Body of pancreas (tissue), 4 donors: ENCODE measurements around the gene ZNF391. TPM values are rescaled to one million over a fixed set of nuclear protein-coding genes. Genes with fewer than 3 reads are reported as not detected.

Source experiments
- ATAC-seq: fragments of 150-250 bp; one replicate; pipeline ENCODE4 v1.9.1; 2016
- DNase-seq, 4 donors: peaks; one replicate each; pipeline ENCODE4 v3.0.0-alpha.2; 2019
- H3K27ac ChIP-seq, 4 donors: fragments of 200-600 bp; sonication (generic); 1 replicate in 3 of 4; 2 replicates in 1 of 4; pipeline versions ENCODE4 v1.5.1 to v1.6.1; 2016 to 2019; ENCODE audit warnings: mild to moderate bottlenecking in 1 of 4, mixed read lengths in 1 of 4, moderate library complexity in 1 of 4
- H3K27me3 ChIP-seq, 2 donors: fragments of 200-600 bp; sonication (generic); one replicate each; pipeline ENCODE4 v1.6.0; 2016; ENCODE audit warnings: mild to moderate bottlenecking in 1 of 2
- H3K36me3 ChIP-seq, 2 donors: fragments of 200-600 bp; sonication (generic); replicated peaks in 1 of 2; 2 replicates each; pipeline ENCODE4 v1.5.1; 2016; ENCODE audit warnings: low read depth in 2 of 2; ENCODE audit not compliant: insufficient read depth in 1 of 2
- H3K4me1 ChIP-seq: fragments of 200-600 bp; sonication (generic); one replicate; pipeline ENCODE4 v1.6.0; 2016
- H3K4me3 ChIP-seq, 2 donors: fragments of 200-600 bp; sonication (generic); 1 replicate in 1 of 2; 2 replicates in 1 of 2; pipeline ENCODE4 v1.5.1; 2016 to 2019
- H3K9me3 ChIP-seq, 3 donors: fragments of 200-600 bp; sonication (generic); 1 replicate in 2 of 3; 2 replicates in 1 of 3; pipeline ENCODE4 v1.5.1; 2016
- POLR2A ChIP-seq, 3 donors: fragments of 450-650 bp; IDR thresholded peaks; one replicate each; pipeline ENCODE4 v1.6.1; 2016; ENCODE audit warnings: antibody characterized with exemption in 3 of 3, mild to moderate bottlenecking in 2 of 3
- WGBS, 2 donors: methylation state at CpG; one replicate each; pipeline ENCODE4 v1.1.5; 2017; 5-methylcytosine and 5-hydroxymethylcytosine counted together
- intact Hi-C: fragments of 100-400 bp; cut with DNase I; formaldehyde crosslinking; loops from one replicate; pipeline ENCODE4 v1.15.1; 2023
- total RNA-seq, 2 donors: library from RNA; depleted of rRNA; stranded (reverse); fragments of >200 nt; gene quantifications; one replicate each; pipeline ENCODE4 v1.1.0, GENCODE V29; 2016
- TF ChIP-seq, protein P1 (sequence below), 7 experiments: fragments of 450-650 bp in 4 of 7; fragments of 200-600 bp in 3 of 7; sonication (generic) in 3 of 7; IDR thresholded peaks; one replicate each; pipeline ENCODE4 v1.5.1; 2016 to 2019; ENCODE audit warnings: antibody characterized with exemption in 7 of 7

The ZNF391 gene
- total RNA-seq, 2 donors from 2014 or later, result 0.33 to 3.1 TPM

DNA sequence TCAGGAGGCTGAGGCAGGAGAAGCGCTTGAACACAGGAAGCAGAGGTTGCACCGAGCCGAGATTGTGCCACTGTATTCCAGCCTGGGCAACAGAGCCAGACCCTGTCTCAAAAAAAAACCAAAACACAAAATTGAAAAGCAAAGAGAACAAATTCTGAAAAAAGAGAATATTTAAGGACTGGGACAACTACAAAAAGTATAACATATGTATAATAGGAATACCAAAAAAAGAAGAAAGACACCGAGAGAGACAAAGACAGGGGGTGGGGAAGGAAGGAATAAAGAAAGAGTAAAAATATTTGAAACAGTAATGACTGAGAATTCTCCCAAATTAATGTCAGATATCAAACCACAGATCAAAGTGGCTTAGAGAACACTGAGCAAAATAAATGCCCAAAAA, 5.5 kb upstream of the ZNF391 start:
- H3K36me3 ChIP-seq, result no peaks in the 10 kb centered on the region
- no peaks in the 10 kb centered on the region for H3K9me3 ChIP-seq
- DNase-seq (no peak), ATAC-seq (no peak)
- no peaks in the 10 kb centered on the region for H3K27me3 ChIP-seq
- 70 to 86% methylated on average over 4 of the region's 4 CpGs for WGBS, 2 donors
- no peak for TF ChIP-seq POLR2A (IDR thresholded peaks at IDR 0.05)
- TF ChIP-seq, protein P1, sequence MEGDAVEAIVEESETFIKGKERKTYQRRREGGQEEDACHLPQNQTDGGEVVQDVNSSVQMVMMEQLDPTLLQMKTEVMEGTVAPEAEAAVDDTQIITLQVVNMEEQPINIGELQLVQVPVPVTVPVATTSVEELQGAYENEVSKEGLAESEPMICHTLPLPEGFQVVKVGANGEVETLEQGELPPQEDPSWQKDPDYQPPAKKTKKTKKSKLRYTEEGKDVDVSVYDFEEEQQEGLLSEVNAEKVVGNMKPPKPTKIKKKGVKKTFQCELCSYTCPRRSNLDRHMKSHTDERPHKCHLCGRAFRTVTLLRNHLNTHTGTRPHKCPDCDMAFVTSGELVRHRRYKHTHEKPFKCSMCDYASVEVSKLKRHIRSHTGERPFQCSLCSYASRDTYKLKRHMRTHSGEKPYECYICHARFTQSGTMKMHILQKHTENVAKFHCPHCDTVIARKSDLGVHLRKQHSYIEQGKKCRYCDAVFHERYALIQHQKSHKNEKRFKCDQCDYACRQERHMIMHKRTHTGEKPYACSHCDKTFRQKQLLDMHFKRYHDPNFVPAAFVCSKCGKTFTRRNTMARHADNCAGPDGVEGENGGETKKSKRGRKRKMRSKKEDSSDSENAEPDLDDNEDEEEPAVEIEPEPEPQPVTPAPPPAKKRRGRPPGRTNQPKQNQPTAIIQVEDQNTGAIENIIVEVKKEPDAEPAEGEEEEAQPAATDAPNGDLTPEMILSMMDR (IDR thresholded peaks at IDR 0.05), result no peak
- H3K27ac ChIP-seq, result no peak overlapping the region
- no peak overlapping the region for H3K4me3 ChIP-seq
- intact Hi-C loops, result no loop called here
- peaks cover 2% of the 10 kb centered on the region for H3K4me1 ChIP-seq

DNA sequence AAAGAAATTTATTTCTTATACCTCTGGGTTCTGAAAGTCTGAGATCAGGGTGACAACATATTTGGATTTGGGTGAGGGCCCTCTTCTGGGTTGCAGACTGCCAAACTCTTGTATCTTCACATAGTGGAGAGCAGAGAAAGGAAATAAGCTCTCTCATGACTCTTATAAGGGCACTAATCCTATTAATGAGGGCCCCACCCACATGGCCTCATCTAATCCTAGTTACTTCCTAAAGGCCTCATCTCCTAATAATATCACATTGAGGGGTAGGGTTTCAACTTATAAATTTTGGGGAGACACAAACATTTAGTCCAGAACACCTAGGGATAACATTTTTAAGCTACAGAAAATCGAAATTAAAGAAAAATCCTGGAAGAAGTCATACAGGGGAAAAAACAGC, 5.1 kb upstream of the ZNF391 start:
- H3K36me3 ChIP-seq, result no peaks in the 10 kb centered on the region
- ATAC-seq (no peak), DNase-seq (no peak)
- no peaks in the 10 kb centered on the region for H3K27me3 ChIP-seq
- TF ChIP-seq, protein P1 (IDR thresholded peaks at IDR 0.05), result no peak
- TF ChIP-seq POLR2A (IDR thresholded peaks at IDR 0.05), result no peak
- no peak overlapping the region for H3K27ac ChIP-seq
- H3K9me3 ChIP-seq, result no peaks in the 10 kb centered on the region
- no peak overlapping the region for H3K4me3 ChIP-seq
- H3K4me1 ChIP-seq, result peaks cover 4% of the 10 kb centered on the region
- intact Hi-C loops, result no loop called here
- WGBS, 2 donors, result 45 to 51% methylated on average over 1 of the region's 1 CpG

DNA sequence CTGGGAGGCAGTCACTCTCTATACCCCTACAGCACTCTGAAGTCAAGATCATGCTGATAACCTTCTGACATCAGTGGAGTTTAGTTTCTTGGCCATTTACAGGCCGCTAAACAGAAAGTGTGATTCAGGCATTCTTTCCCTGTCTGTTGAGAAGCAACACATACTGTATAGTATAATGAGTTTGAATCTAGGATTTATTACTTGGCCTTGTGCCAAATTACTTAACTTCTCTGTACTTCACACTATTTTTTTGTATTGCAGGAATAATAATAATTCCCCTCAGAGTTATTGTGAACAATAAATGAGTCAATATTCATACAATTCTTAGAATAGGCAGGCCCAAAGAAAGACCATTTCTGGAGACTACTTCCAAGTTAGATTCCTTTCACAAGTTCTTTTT, 4.1 kb downstream of the ZNF391 start:
- 100% methylated on average over 1 of the region's 1 CpG for WGBS, 2 donors
- no peaks in the 10 kb centered on the region for H3K36me3 ChIP-seq
- no peaks in the 10 kb centered on the region for H3K9me3 ChIP-seq
- TF ChIP-seq, protein P1 (IDR thresholded peaks at IDR 0.05), result no peak
- TF ChIP-seq POLR2A (IDR thresholded peaks at IDR 0.05), result no peak
- H3K27me3 ChIP-seq, result no peaks in the 10 kb centered on the region
- intact Hi-C loops, result no loop called here
- ATAC-seq (no peak), DNase-seq (no peak)
- no peak overlapping the region for H3K4me3 ChIP-seq
- peaks cover 9% of the 10 kb centered on the region for H3K4me1 ChIP-seq
- no peak overlapping the region for H3K27ac ChIP-seq

DNA sequence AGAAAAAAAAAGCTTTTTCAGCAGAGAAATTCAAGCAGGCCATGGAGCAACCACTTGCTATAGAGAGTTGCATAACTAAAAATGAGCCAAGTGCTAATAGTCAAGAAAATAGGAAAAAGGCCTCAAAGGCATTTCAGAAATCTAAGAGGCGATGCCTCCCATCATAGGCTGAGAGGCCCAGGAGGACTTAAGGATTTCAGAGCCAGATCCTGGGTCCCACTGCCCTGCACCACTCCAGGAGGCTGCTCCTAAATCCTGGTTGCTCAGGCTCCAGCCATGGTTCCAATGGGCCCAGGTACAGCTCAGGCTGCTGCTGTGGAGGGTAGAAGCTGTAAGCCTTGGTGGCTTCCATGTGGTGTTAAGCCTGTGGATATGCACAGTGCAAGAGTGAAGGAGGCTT, 5.5 kb downstream of the ZNF391 start:
- ATAC-seq, result no peak
- no peak for DNase-seq
- H3K4me3 ChIP-seq, result no peak overlapping the region
- no peak for TF ChIP-seq POLR2A (IDR thresholded peaks at IDR 0.05)
- TF ChIP-seq, protein P1 (IDR thresholded peaks at IDR 0.05), result no peak
- intact Hi-C loops, result no loop called here
- peaks cover 5% of the 10 kb centered on the region for H3K4me1 ChIP-seq
- H3K27ac ChIP-seq, result no peak overlapping the region
- no peaks in the 10 kb centered on the region for H3K9me3 ChIP-seq
- 86 to 100% methylated on average over 1 of the region's 1 CpG for WGBS, 2 donors
- H3K27me3 ChIP-seq, result no peaks in the 10 kb centered on the region
- no peaks in the 10 kb centered on the region for H3K36me3 ChIP-seq

DNA sequence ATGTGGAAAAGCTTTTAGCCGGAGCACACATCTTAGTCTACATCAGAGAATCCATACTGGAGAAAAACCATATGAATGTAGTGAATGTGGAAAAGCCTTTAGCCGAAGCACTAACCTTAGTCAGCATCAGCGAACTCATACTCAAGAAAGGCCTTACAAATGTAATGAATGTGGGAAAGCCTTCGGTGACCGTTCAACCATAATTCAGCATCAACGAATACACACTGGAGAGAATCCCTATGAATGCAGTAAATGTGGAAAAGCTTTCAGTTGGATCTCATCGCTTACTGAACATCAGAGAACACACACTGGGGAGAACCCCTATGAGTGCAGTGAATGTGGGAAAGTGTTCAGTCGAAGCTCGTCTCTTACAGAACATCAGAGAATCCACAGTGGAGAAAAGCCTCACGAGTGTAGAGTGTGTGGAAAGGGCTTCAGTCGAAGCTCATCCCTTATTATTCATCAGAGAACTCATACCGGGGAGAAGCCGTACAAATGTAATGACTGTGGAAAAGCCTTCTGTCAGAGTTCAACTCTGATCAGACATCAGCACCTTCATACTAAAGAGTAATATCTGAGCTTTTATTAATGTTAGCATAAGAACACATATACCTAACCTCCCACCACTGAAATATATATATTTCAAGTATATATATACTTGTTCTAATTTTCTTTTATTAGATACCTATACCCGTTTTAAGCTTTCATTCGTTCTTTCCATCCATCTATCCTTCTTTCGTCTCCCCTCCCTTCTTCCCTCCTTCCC, 12.5 kb downstream of the ZNF391 start:
- Histone ChIP-seq H3K27me3 (no peaks in the 10 kb centered on the region), H3K4me3 (no peak overlapping the region), H3K9me3 (peaks cover 0 to 11% (median 3%) of the 10 kb centered on the region in 3 donors), H3K36me3 (peaks cover 0 to 2% of the 10 kb centered on the region in 2 donors), H3K4me1 (no peaks in the 10 kb centered on the region), H3K27ac (no peak overlapping the region)
- no peak for ATAC-seq
- no peak for DNase-seq
- intact Hi-C loops, result no loop called here
- 92 to 93% methylated on average over 16 of the region's 16 CpGs for WGBS, 2 donors
- TF ChIP-seq, protein P1 (IDR thresholded peaks at IDR 0.05), result no peak
- TF ChIP-seq POLR2A (IDR thresholded peaks at IDR 0.05), result no peak
